Measurements from ENCODE around the gene NT5M.

The NT5M gene

GRCh38 chr17:17303847-17304490 is 796 bp downstream of the NT5M start:
- H3K27ac ChIP-seq (ENCODE audit: low read depth, low read length) = no peak overlapping the region

GRCh38 chr17:17304521-17304985 is 1.4 kb downstream of the NT5M start:
- no peak overlapping the region for H3K9ac ChIP-seq (ENCODE audit: low read length)
- peak overlapping the region; percentile 72 for H3K4me3 ChIP-seq (ENCODE audit: low read depth, low read length)
- H3K27ac ChIP-seq (ENCODE audit: low read depth, low read length) = no peak overlapping the region
- H3K27me3 ChIP-seq (ENCODE audit: control insufficient read depth, insufficient read depth, low read length) = peaks cover 16% of the 10 kb centered on the region
- no peaks in the 10 kb centered on the region for H3K9me3 ChIP-seq (ENCODE audit: control insufficient read depth, insufficient read depth, low read depth, low read length)
- peaks cover 17% of the 10 kb centered on the region for H3K4me1 ChIP-seq (ENCODE audit: control insufficient read depth, insufficient read depth, low read length)
- H3K36me3 ChIP-seq (ENCODE audit: control insufficient read depth, insufficient read depth, low read length) = no peaks in the 10 kb centered on the region

More at GRCh38 chr17:17303847-17304490, 796 bp downstream of the NT5M start:
- H3K9ac ChIP-seq (ENCODE audit: low read length) = peak overlapping the region; percentile 35
- H3K4me1 ChIP-seq (ENCODE audit: control insufficient read depth, insufficient read depth, low read length) = peaks cover 17% of the 10 kb centered on the region
- no peaks in the 10 kb centered on the region for H3K9me3 ChIP-seq (ENCODE audit: control insufficient read depth, insufficient read depth, low read depth, low read length)
- peaks cover 16% of the 10 kb centered on the region for H3K27me3 ChIP-seq (ENCODE audit: control insufficient read depth, insufficient read depth, low read length)
- H3K36me3 ChIP-seq (ENCODE audit: control insufficient read depth, insufficient read depth, low read length) = no peaks in the 10 kb centered on the region
- H3K4me3 ChIP-seq (ENCODE audit: low read depth, low read length) = peak overlapping the region; percentile 72

GRCh38 chr17:17305281-17305801 is 2.2 kb downstream of the NT5M start:
- peaks cover 17% of the 10 kb centered on the region for H3K4me1 ChIP-seq (ENCODE audit: control insufficient read depth, insufficient read depth, low read length)
- no peaks in the 10 kb centered on the region for H3K9me3 ChIP-seq (ENCODE audit: control insufficient read depth, insufficient read depth, low read depth, low read length)
- H3K9ac ChIP-seq (ENCODE audit: low read length) = no peak overlapping the region
- H3K27me3 ChIP-seq (ENCODE audit: control insufficient read depth, insufficient read depth, low read length) = peaks cover 16% of the 10 kb centered on the region
- no peak overlapping the region for H3K4me3 ChIP-seq (ENCODE audit: low read depth, low read length)
- no peaks in the 10 kb centered on the region for H3K36me3 ChIP-seq (ENCODE audit: control insufficient read depth, insufficient read depth, low read length)
- H3K27ac ChIP-seq (ENCODE audit: low read depth, low read length) = no peak overlapping the region

GRCh38 chr17:17309356-17309755 is 6.2 kb downstream of the NT5M start:
- Histone ChIP-seq H3K27ac (ENCODE audit: low read depth, low read length) (no peak overlapping the region), H3K9me3 (ENCODE audit: control insufficient read depth, insufficient read depth, low read depth, low read length) (0 out of 2 replicates have a peak, but pooled peaks cover 3% of the 10 kb centered on the region), H3K36me3 (ENCODE audit: control insufficient read depth, insufficient read depth, low read length) (no peaks in the 10 kb centered on the region), H3K4me3 (ENCODE audit: low read depth, low read length) (no peak overlapping the region), H3K27me3 (ENCODE audit: control insufficient read depth, insufficient read depth, low read length) (peaks cover 7% of the 10 kb centered on the region), H3K9ac (ENCODE audit: low read length) (no peak overlapping the region), H3K4me1 (ENCODE audit: control insufficient read depth, insufficient read depth, low read length) (peaks cover 7% of the 10 kb centered on the region; the same call in 1 of the 2 replicates)

- H3K4me1 ChIP-seq (ENCODE audit: control insufficient read depth, insufficient read depth, low read length) = peaks cover 4% of the 10 kb centered on the region; the same call in 1 of the 2 replicates
- no peaks in the 10 kb centered on the region for H3K36me3 ChIP-seq (ENCODE audit: control insufficient read depth, insufficient read depth, low read length)
- H3K27ac ChIP-seq (ENCODE audit: low read depth, low read length) = no peak overlapping the region
- H3K9ac ChIP-seq (ENCODE audit: low read length) = no peak overlapping the region
- no peaks in the 10 kb centered on the region for H3K27me3 ChIP-seq (ENCODE audit: control insufficient read depth, insufficient read depth, low read length)
- 0 out of 2 replicates have a peak, but pooled peaks cover 3% of the 10 kb centered on the region for H3K9me3 ChIP-seq (ENCODE audit: control insufficient read depth, insufficient read depth, low read depth, low read length)
- H3K4me3 ChIP-seq (ENCODE audit: low read depth, low read length) = no peak overlapping the region
Measured at GRCh38 chr17:17313350-17313991, 10.3 kb downstream of the NT5M start.

- no peaks in the 10 kb centered on the region for H3K36me3 ChIP-seq (ENCODE audit: control insufficient read depth, insufficient read depth, low read length)
- H3K9me3 ChIP-seq (ENCODE audit: control insufficient read depth, insufficient read depth, low read depth, low read length) = 0 out of 2 replicates have a peak, but pooled peaks cover 3% of the 10 kb centered on the region
- no peaks in the 10 kb centered on the region for H3K27me3 ChIP-seq (ENCODE audit: control insufficient read depth, insufficient read depth, low read length)
- H3K4me1 ChIP-seq (ENCODE audit: control insufficient read depth, insufficient read depth, low read length) = peaks cover 4% of the 10 kb centered on the region; the same call in 1 of the 2 replicates
- H3K4me3 ChIP-seq (ENCODE audit: low read depth, low read length) = no peak overlapping the region
- no peak overlapping the region for H3K27ac ChIP-seq (ENCODE audit: low read depth, low read length)
- H3K9ac ChIP-seq (ENCODE audit: low read length) = no peak overlapping the region
Measured at GRCh38 chr17:17314501-17315071, 11.4 kb downstream of the NT5M start.

- no peak overlapping the region for H3K4me3 ChIP-seq (ENCODE audit: low read depth, low read length)
- no peaks in the 10 kb centered on the region for H3K36me3 ChIP-seq (ENCODE audit: control insufficient read depth, insufficient read depth, low read length)
- peaks cover 4% of the 10 kb centered on the region; the same call in 1 of the 2 replicates for H3K4me1 ChIP-seq (ENCODE audit: control insufficient read depth, insufficient read depth, low read length)
- H3K27ac ChIP-seq (ENCODE audit: low read depth, low read length) = no peak overlapping the region
- 0 out of 2 replicates have a peak, but pooled peaks cover 3% of the 10 kb centered on the region for H3K9me3 ChIP-seq (ENCODE audit: control insufficient read depth, insufficient read depth, low read depth, low read length)
- H3K9ac ChIP-seq (ENCODE audit: low read length) = no peak overlapping the region
- H3K27me3 ChIP-seq (ENCODE audit: control insufficient read depth, insufficient read depth, low read length) = no peaks in the 10 kb centered on the region
Measured at GRCh38 chr17:17315142-17315821, 12.1 kb downstream of the NT5M start.

GRCh38 chr17:17320188-17320910 is 17.2 kb downstream of the NT5M start:
- Histone ChIP-seq H3K36me3 (ENCODE audit: control insufficient read depth, insufficient read depth, low read length) (0 out of 2 replicates have a peak, but pooled peaks cover 3% of the 10 kb centered on the region), H3K27ac (ENCODE audit: low read depth, low read length) (no peak overlapping the region), H3K27me3 (ENCODE audit: control insufficient read depth, insufficient read depth, low read length) (no peaks in the 10 kb centered on the region), H3K4me1 (ENCODE audit: control insufficient read depth, insufficient read depth, low read length) (no peaks in the 10 kb centered on the region), H3K9me3 (ENCODE audit: control insufficient read depth, insufficient read depth, low read depth, low read length) (no peaks in the 10 kb centered on the region), H3K9ac (ENCODE audit: low read length) (no peak overlapping the region), H3K4me3 (ENCODE audit: low read depth, low read length) (no peak overlapping the region)

GRCh38 chr17:17320911-17321220 is 17.7 kb downstream of the NT5M start:
- Histone ChIP-seq H3K36me3 (ENCODE audit: control insufficient read depth, insufficient read depth, low read length) (0 out of 2 replicates have a peak, but pooled peaks cover 6% of the 10 kb centered on the region), H3K27ac (ENCODE audit: low read depth, low read length) (no peak overlapping the region)

GRCh38 chr17:17321356-17322025 is 18.3 kb downstream of the NT5M start:
- Histone ChIP-seq H3K4me1 (ENCODE audit: control insufficient read depth, insufficient read depth, low read length) (no peaks in the 10 kb centered on the region), H3K27me3 (ENCODE audit: control insufficient read depth, insufficient read depth, low read length) (no peaks in the 10 kb centered on the region), H3K27ac (ENCODE audit: low read depth, low read length) (no peak overlapping the region), H3K4me3 (ENCODE audit: low read depth, low read length) (no peak overlapping the region), H3K9me3 (ENCODE audit: control insufficient read depth, insufficient read depth, low read depth, low read length) (no peaks in the 10 kb centered on the region), H3K36me3 (ENCODE audit: control insufficient read depth, insufficient read depth, low read length) (0 out of 2 replicates have a peak, but pooled peaks cover 6% of the 10 kb centered on the region), H3K9ac (ENCODE audit: low read length) (no peak overlapping the region)

More at GRCh38 chr17:17320911-17321220, 17.7 kb downstream of the NT5M start:
- no peak overlapping the region for H3K4me3 ChIP-seq (ENCODE audit: low read depth, low read length)
- H3K4me1 ChIP-seq (ENCODE audit: control insufficient read depth, insufficient read depth, low read length) = no peaks in the 10 kb centered on the region
- H3K27me3 ChIP-seq (ENCODE audit: control insufficient read depth, insufficient read depth, low read length) = no peaks in the 10 kb centered on the region
- no peak overlapping the region for H3K9ac ChIP-seq (ENCODE audit: low read length)
- no peaks in the 10 kb centered on the region for H3K9me3 ChIP-seq (ENCODE audit: control insufficient read depth, insufficient read depth, low read depth, low read length)
